Adrenal gland (tissue), 12 donors: ENCODE results near the gene PSKH1. TPM values are rescaled to one million over a fixed set of nuclear protein-coding genes. Genes with fewer than 3 reads are reported as not detected.

Experiments used
- DNase-seq, 7 donors: peaks; one replicate each; pipeline ENCODE4 v3.0.0-alpha.2; 2019 to 2020
- H3K27ac ChIP-seq, 5 donors: fragments of 200-600 bp; sonication (generic) in 4 of 5; 1 replicate in 3 of 5; 2 replicates in 2 of 5; pipeline versions ENCODE4 v1.5.1 to v1.8.0; 2016 to 2020; ENCODE audit warnings: mild to moderate bottlenecking in 1 of 5
- H3K27me3 ChIP-seq: fragments of 200-600 bp; 2 replicates; pipeline ENCODE4 v1.8.0; 2021
- H3K36me3 ChIP-seq, 2 donors: fragments of 200-600 bp; replicated peaks in 1 of 2; 1 replicate in 1 of 2; 2 replicates in 1 of 2; pipeline versions ENCODE4 v1.5.1 to v1.8.0; 2018 to 2022
- H3K4me1 ChIP-seq, 2 donors: fragments of 200-600 bp; replicated peaks in 1 of 2; 1 replicate in 1 of 2; 2 replicates in 1 of 2; pipeline versions ENCODE4 v1.5.1 to v1.8.0; 2018 to 2021
- H3K4me3 ChIP-seq, 4 donors: fragments of 200-600 bp; sonication (generic) in 3 of 4; one replicate each; pipeline ENCODE4 v1.5.1; 2016 to 2018
- H3K9me3 ChIP-seq, 3 donors: fragments of 200-600 bp; sonication (generic) in 1 of 3; replicated peaks in 1 of 3; 1 replicate in 2 of 3; 2 replicates in 1 of 3; pipeline versions ENCODE4 v1.5.1 to v1.8.0; 2016 to 2021
- POLR2A ChIP-seq, 2 donors: fragments of 450-650 bp; IDR thresholded peaks; one replicate each; pipeline ENCODE4 v1.6.1; 2017; ENCODE audit warnings: antibody characterized with exemption in 2 of 2, mild to moderate bottlenecking in 2 of 2, moderate library complexity in 1 of 2
- WGBS, 4 donors: extraction: QIAGEN DNeasy Blood & Tissue Kit in 2 of 4; methylation state at CpG; one replicate each; pipeline versions ENCODE4 v1.1.5 to v1.1.7; 2013 to 2017; 5-methylcytosine and 5-hydroxymethylcytosine counted together
- intact Hi-C, 2 donors: fragments of 100-400 bp; cut with DNase I; formaldehyde crosslinking; loops; one replicate each; pipeline versions ENCODE4 v1.14.1 to v1.15.0; 2022 to 2023
- polyA plus RNA-seq, 3 donors: library from polyadenylated mRNA; stranded (reverse); fragments of 200-250 nt in 2 of 3; fragments of 350-450 nt in 1 of 3; fragmentation: Illumina TruSeq in 1 of 3; extraction: RNeasy Lipid Tissue Mini Kit (QIAGEN cat#74804) in 1 of 3; gene quantifications; one replicate each; pipeline ENCODE4 v1.2.3, GENCODE V29; 2013 to 2014
- total RNA-seq, 9 donors: library from RNA; depleted of rRNA in 4 of 9; stranded (reverse); fragments of >200 nt in 4 of 9; fragments of 120-200 nt in 1 of 9; fragmentation: NEBNext Ultra II Directional in 1 of 9; extraction: Animal tissue kit (Norgen Biotek cat#: 25700) in 1 of 9; gene quantifications; one replicate each; pipeline versions ENCODE4 v1.1.0 to v1.2.4, GENCODE V29; 2013 to 2023
- TF ChIP-seq, protein P1 (sequence below), 6 experiments: fragments of 450-650 bp in 4 of 6; fragments of 200-600 bp in 2 of 6; sonication (generic) in 1 of 6; IDR thresholded peaks; 1 replicate in 5 of 6; 2 replicates in 1 of 6; pipeline versions ENCODE4 v1.5.1 to v1.8.0; 2016 to 2021; ENCODE audit warnings: antibody characterized with exemption in 6 of 6, mild to moderate bottlenecking in 2 of 6, moderate library complexity in 1 of 6
- donor health status: healthy with polysubstance abuse.
- donor health status: Bipolar disorder and iron deficiency.
- donor health status: DM: yes; HTN: yes; CAD: no.
- donor health status: DM: no; HTN: no; CAD: no.
- donor health status: DM: no; HTN: no; CAD: no.
- donor health status: DM: yes; HTN: yes; CAD: no.

The PSKH1 gene
- total and polyA plus RNA-seq, 12 donors = 9.5 to 43.7 (median 24.0) TPM

DNA sequence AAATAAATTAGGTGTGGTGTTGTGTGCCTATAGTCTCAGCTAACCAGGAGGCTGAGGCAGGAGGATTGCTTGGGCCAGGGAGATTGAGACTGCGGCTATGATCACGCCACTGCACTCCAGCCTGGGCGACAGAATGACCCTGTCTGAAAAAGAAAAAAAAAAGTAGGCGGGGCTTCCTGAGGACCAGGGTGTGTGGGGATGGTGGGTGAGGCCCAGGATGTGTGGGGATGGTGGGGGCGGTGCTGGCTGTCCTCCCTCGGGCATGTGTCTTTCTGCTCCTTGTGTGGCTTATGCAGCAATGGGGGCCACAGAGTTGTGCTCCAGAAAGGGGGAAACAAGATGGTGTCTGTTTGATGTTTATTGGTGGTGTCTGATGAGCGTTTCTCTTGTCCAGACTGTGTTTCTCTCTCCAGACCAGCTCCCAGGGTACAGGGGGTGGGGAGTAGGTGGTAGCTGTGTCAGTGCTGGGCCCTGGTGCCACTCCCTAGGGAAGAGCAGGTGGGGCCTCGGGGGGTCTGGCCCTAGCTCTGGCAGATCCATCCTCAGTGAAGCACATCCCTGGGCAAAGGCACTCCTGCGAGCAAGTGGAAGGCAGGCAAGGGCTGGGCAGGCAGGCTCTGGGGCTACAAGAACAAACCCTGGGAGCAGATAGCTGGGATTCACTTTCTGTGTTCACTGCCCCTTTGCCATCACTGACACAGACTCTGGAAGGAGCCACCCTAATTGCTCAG is 48.6 kb downstream of the PSKH1 start:
- Histone ChIP-seq H3K27me3 (no peaks in the 10 kb centered on the region), H3K27ac (peak overlapping the region in 3 of 5 donors; percentile 30 to 67 (median 30)), H3K36me3 (peaks cover 0 to 38% of the 10 kb centered on the region in 2 donors), H3K4me1 (peaks cover 0 to 26% of the 10 kb centered on the region in 2 donors), H3K4me3 (no peak overlapping the region), H3K9me3 (no peaks in the 10 kb centered on the region)
- WGBS, 4 donors = 67 to 83% (median 78%) methylated on average over 6 to 9 of the region's 9 CpGs
- no peak for DNase-seq
- TF ChIP-seq, protein P1, sequence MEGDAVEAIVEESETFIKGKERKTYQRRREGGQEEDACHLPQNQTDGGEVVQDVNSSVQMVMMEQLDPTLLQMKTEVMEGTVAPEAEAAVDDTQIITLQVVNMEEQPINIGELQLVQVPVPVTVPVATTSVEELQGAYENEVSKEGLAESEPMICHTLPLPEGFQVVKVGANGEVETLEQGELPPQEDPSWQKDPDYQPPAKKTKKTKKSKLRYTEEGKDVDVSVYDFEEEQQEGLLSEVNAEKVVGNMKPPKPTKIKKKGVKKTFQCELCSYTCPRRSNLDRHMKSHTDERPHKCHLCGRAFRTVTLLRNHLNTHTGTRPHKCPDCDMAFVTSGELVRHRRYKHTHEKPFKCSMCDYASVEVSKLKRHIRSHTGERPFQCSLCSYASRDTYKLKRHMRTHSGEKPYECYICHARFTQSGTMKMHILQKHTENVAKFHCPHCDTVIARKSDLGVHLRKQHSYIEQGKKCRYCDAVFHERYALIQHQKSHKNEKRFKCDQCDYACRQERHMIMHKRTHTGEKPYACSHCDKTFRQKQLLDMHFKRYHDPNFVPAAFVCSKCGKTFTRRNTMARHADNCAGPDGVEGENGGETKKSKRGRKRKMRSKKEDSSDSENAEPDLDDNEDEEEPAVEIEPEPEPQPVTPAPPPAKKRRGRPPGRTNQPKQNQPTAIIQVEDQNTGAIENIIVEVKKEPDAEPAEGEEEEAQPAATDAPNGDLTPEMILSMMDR (IDR thresholded peaks at IDR 0.05) = no peak
- TF ChIP-seq POLR2A (IDR thresholded peaks at IDR 0.05) = no peak
- intact Hi-C loops = no loop called here

DNA sequence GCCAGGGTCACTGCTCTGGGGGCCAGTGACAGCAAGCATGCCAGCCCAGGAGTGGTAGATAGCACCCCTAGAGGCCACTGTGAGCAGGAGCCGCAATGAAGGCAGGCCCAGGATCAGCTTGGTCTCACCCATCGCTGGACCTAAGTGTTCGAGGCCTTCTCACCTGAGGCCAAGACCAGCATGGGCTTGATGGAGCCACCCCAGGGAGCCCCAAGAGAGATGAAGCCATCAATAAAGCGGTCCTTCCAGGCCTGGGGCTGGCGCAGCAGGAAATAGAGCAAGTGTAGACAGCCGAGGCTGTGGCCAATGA is 49.1 kb downstream of the PSKH1 start:
- no peak overlapping the region for H3K4me3 ChIP-seq
- DNase-seq = peak in 6 of 7 donors; percentile 66 to 80 (median 74)
- no peaks in the 10 kb centered on the region for H3K27me3 ChIP-seq
- H3K36me3 ChIP-seq = peaks cover 0 to 43% of the 10 kb centered on the region in 2 donors
- peaks cover 0 to 23% of the 10 kb centered on the region in 2 donors for H3K4me1 ChIP-seq
- intact Hi-C loops = no loop called here
- H3K27ac ChIP-seq = peak overlapping the region in 2 of 5 donors; percentile 30 to 67
- H3K9me3 ChIP-seq = no peaks in the 10 kb centered on the region
- no peak for TF ChIP-seq POLR2A (IDR thresholded peaks at IDR 0.05)
- TF ChIP-seq, protein P1 (IDR thresholded peaks at IDR 0.05) = peak; percentile 58 to 71 (median 62)
- 61 to 70% (median 65%) methylated on average over 3 to 6 of the region's 6 CpGs; no CpG with 5 or more reads in 1 of the 4 donors for WGBS, 4 donors

DNA sequence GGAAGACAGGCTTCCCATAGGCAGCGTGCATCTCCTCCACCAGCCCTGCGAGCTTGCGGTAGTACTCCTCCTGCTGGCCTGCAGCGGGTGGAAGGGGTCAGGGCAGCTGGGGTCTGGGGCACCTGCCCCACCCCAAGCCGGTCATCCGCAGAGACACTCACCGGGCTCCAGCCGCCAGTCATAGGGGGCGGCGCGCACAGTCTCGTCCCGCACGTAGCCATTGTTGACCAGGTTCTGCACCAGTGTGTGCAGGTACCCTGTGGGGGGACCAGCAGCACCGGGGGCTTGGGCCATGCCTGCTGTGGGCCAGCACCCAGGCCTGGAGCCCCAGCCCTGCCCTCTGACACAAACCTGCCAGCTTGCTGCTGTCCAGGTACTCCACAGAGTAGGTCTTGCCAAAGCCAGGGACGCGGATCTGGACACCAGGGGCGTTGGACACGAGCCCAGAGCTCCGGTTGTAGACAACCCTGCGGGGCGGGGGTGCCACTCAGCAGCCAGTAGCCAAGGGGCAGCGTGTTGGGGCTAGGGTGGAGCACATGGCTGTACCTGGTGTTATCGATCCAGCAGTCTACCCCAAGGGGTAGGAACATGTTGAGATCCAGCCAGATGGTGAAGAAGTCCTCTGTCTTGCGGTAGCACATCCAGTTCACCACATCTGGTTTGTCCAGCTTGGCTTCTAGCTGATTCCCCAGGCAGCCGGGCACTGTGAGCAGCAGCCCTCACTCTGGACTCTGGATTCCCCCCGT is 49.6 kb downstream of the PSKH1 start:
- no peak for DNase-seq
- intact Hi-C loops = no loop called here
- 73 to 87% (median 82%) methylated on average over 2 to 27 of the region's 27 CpGs for WGBS, 4 donors
- no peak overlapping the region for H3K4me3 ChIP-seq
- no peaks in the 10 kb centered on the region for H3K27me3 ChIP-seq
- H3K4me1 ChIP-seq = peaks cover 0 to 18% of the 10 kb centered on the region in 2 donors
- TF ChIP-seq POLR2A (IDR thresholded peaks at IDR 0.05) = no peak
- TF ChIP-seq, protein P1 (IDR thresholded peaks at IDR 0.05) = no peak
- no peaks in the 10 kb centered on the region for H3K9me3 ChIP-seq
- H3K27ac ChIP-seq = peak overlapping the region in 2 of 5 donors; percentile 30 to 67
- peaks cover 0 to 48% of the 10 kb centered on the region in 2 donors for H3K36me3 ChIP-seq

DNA sequence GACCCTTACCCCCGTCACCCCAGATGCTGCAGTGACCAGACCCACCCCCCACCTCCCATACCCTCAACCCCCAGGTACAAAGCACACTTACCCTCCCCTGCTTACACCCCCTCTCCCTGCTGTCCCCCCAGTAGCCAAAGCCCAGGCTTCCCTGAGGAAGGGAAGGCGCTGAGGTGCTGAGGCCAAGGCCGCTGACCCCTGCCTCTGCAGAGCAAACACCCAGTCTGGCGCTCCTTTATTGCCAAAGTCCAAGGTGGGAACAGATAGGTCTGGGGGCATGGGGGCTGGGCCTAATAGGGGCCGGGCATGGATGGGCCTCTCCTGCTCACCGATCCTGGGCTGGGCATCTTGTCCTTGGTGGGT is 50.2 kb downstream of the PSKH1 start:
- intact Hi-C loops = no loop called here
- WGBS, 4 donors = 80 to 83% (median 81%) methylated on average over 1 to 6 of the region's 6 CpGs
- Histone ChIP-seq H3K4me3 (no peak overlapping the region), H3K4me1 (peaks cover 0 to 17% of the 10 kb centered on the region in 2 donors), H3K27me3 (no peaks in the 10 kb centered on the region), H3K9me3 (no peaks in the 10 kb centered on the region), H3K36me3 (peaks cover 0 to 54% of the 10 kb centered on the region in 2 donors), H3K27ac (peak overlapping the region in 2 of 5 donors; percentile 7 to 67)
- no peak for DNase-seq
- TF ChIP-seq, protein P1 (IDR thresholded peaks at IDR 0.05) = no peak
